HG03175 (cell line): ENCODE results near the gene ZXDC.

Experiments
- ATAC-seq: cut with Tn5 transposase; IDR thresholded peaks from one replicate; pipeline ENCODE4 v1.9.1; 2021; ENCODE audit warnings: mild to moderate bottlenecking, moderate library complexity; ENCODE audit not compliant: unreplicated experiment

The ZXDC gene

GRCh38 chr3:126491221-126492013 is 15.7 kb upstream of the ZXDC start:
- no peak for ATAC-seq

GRCh38 chr3:126490619-126491018 is 14.9 kb upstream of the ZXDC start:
- ATAC-seq, result no peak

- no peak for ATAC-seq
Measured at GRCh38 chr3:126488886-126489569, 13.3 kb upstream of the ZXDC start.

- ATAC-seq, result no peak
Measured at GRCh38 chr3:126488185-126488584, 12.5 kb upstream of the ZXDC start.

GRCh38 chr3:126487151-126487771 is 11.6 kb upstream of the ZXDC start:
- no peak for ATAC-seq

- no peak for ATAC-seq
Measured at GRCh38 chr3:126486360-126486847, 10.7 kb upstream of the ZXDC start.

- ATAC-seq, result no peak
Measured at GRCh38 chr3:126485956-126486355, 10.3 kb upstream of the ZXDC start.

- ATAC-seq, result no peak
Measured at GRCh38 chr3:126485176-126485897, 9.6 kb upstream of the ZXDC start.

GRCh38 chr3:126484662-126485061 is 9.0 kb upstream of the ZXDC start:
- ATAC-seq, result no peak

- no peak for ATAC-seq
Measured at GRCh38 chr3:126484148-126484547, 8.5 kb upstream of the ZXDC start.

- no peak for ATAC-seq
Measured at GRCh38 chr3:126483321-126483761, 7.7 kb upstream of the ZXDC start.

- ATAC-seq, result no peak
Measured at GRCh38 chr3:126482503-126483255, 7.0 kb upstream of the ZXDC start.

- ATAC-seq, result no peak
Measured at GRCh38 chr3:126481808-126482502, 6.3 kb upstream of the ZXDC start.

- ATAC-seq, result no peak
Measured at GRCh38 chr3:126480861-126481260, 5.2 kb upstream of the ZXDC start.

GRCh38 chr3:126480206-126480605 is 4.5 kb upstream of the ZXDC start:
- no peak for ATAC-seq

- no peak for ATAC-seq
Measured at GRCh38 chr3:126479642-126480041, 4.0 kb upstream of the ZXDC start.

- ATAC-seq, result no peak
Measured at GRCh38 chr3:126478581-126479310, 3.1 kb upstream of the ZXDC start.

GRCh38 chr3:126477061-126477380 is 1.3 kb upstream of the ZXDC start:
- ATAC-seq, result no peak
